ENCODE results near the gene MED28. TPM values are rescaled to one million over a fixed set of nuclear protein-coding genes. Genes with fewer than 3 reads are reported as not detected.

MED28 gene
- total and polyA plus RNA-seq, 2 donors (not counting 1 experiment from before 2014, with no cell fraction given) = 11.8 to 81.5 TPM

Other genes starting within 250 kb of the MED28 start
- gene QDPR, start 102.6 kb upstream of the MED28 start, total RNA-seq = 8.1 TPM in 2 replicates
- gene QDPR, start 102.6 kb upstream of the MED28 start, polyA plus RNA-seq = 2.7 and 13.4 TPM in 2 replicates
- gene CLRN2, start 99.5 kb upstream of the MED28 start, total RNA-seq = not detected in 2 replicates
- gene CLRN2, start 99.5 kb upstream of the MED28 start, polyA plus RNA-seq = not detected in 2 replicates
- 30.1 and 33.5 TPM in 2 replicates for gene LAP3, start 37.4 kb upstream of the MED28 start, total RNA-seq
- gene LAP3, start 37.4 kb upstream of the MED28 start, polyA plus RNA-seq = 18.4 and 34.5 TPM in 2 replicates
- gene FAM184B, start 167.0 kb downstream of the MED28 start, total RNA-seq = not detected in 2 replicates
- gene FAM184B, start 167.0 kb downstream of the MED28 start, polyA plus RNA-seq = not detected in 2 replicates
- gene DCAF16, start 196.1 kb downstream of the MED28 start, total RNA-seq = 68.1 and 69.9 TPM in 2 replicates
- gene DCAF16, start 196.1 kb downstream of the MED28 start, polyA plus RNA-seq = 18.2 and 36.6 TPM in 2 replicates
- gene NCAPG, start 196.3 kb downstream of the MED28 start, total RNA-seq = 0.44 and 0.84 TPM in 2 replicates
- gene NCAPG, start 196.3 kb downstream of the MED28 start, polyA plus RNA-seq = 0.13 and 0.19 TPM in 2 replicates

Measured in B cell (primary cell).